ENCODE results near the gene BAIAP2.

The BAIAP2 gene

GRCh38 chr17:81006891-81007290 is 28.1 kb upstream of the BAIAP2 start:
- no peak for DNase-seq

GRCh38 chr17:81008140-81008539 is 26.8 kb upstream of the BAIAP2 start:
- peaks cover 11% of the 10 kb centered on the region for H3K36me3 Mint-ChIP-seq (ENCODE audit: low read depth)
- TF ChIP-seq CTCF (IDR thresholded peaks at IDR 0.05): no peak
- no peak for DNase-seq
- no peak overlapping the region for H3K27ac Mint-ChIP-seq
- H3K4me1 Mint-ChIP-seq: peaks cover 11% of the 10 kb centered on the region
- peaks cover 32% of the 10 kb centered on the region for H3K9me3 Mint-ChIP-seq
- no peak overlapping the region for H3K4me3 Mint-ChIP-seq
- peaks cover 44% of the 10 kb centered on the region for H3K27me3 Mint-ChIP-seq (ENCODE audit: low read depth, poor library complexity)

More at GRCh38 chr17:81006891-81007290, 28.1 kb upstream of the BAIAP2 start:
- Mint-ChIP-seq H3K9me3 (peaks cover 27% of the 10 kb centered on the region), H3K27ac (no peak overlapping the region), H3K4me1 (peaks cover 18% of the 10 kb centered on the region), H3K4me3 (no peak overlapping the region), H3K27me3 (ENCODE audit: low read depth, poor library complexity) (peaks cover 55% of the 10 kb centered on the region), H3K36me3 (ENCODE audit: low read depth) (peaks cover 11% of the 10 kb centered on the region)
- no peak for TF ChIP-seq CTCF (IDR thresholded peaks at IDR 0.05)

GRCh38 chr17:81009136-81009535 is 25.8 kb upstream of the BAIAP2 start:
- Mint-ChIP-seq H3K27ac (no peak overlapping the region), H3K4me1 (peaks cover 6% of the 10 kb centered on the region), H3K4me3 (no peak overlapping the region), H3K27me3 (ENCODE audit: low read depth, poor library complexity) (peaks cover 37% of the 10 kb centered on the region), H3K36me3 (ENCODE audit: low read depth) (peaks cover 11% of the 10 kb centered on the region), H3K9me3 (peaks cover 32% of the 10 kb centered on the region)
- no peak for TF ChIP-seq CTCF (IDR thresholded peaks at IDR 0.05)
- DNase-seq: no peak

- no peak overlapping the region for H3K4me3 Mint-ChIP-seq
- H3K9me3 Mint-ChIP-seq: peaks cover 37% of the 10 kb centered on the region
- H3K4me1 Mint-ChIP-seq: no peaks in the 10 kb centered on the region
Measured at GRCh38 chr17:81010935-81011334, 24.0 kb upstream of the BAIAP2 start.

GRCh38 chr17:81011951-81012350 is 23.0 kb upstream of the BAIAP2 start:
- no peak for DNase-seq
- H3K4me3 Mint-ChIP-seq: no peak overlapping the region
- H3K9me3 Mint-ChIP-seq: peaks cover 43% of the 10 kb centered on the region
- H3K4me1 Mint-ChIP-seq: no peaks in the 10 kb centered on the region
- H3K27me3 Mint-ChIP-seq (ENCODE audit: low read depth, poor library complexity): peaks cover 14% of the 10 kb centered on the region
- no peak overlapping the region for H3K27ac Mint-ChIP-seq
- no peak for TF ChIP-seq CTCF (IDR thresholded peaks at IDR 0.05)
- H3K36me3 Mint-ChIP-seq (ENCODE audit: low read depth): peaks cover 18% of the 10 kb centered on the region

More at GRCh38 chr17:81010935-81011334, 24.0 kb upstream of the BAIAP2 start:
- no peak for TF ChIP-seq CTCF (IDR thresholded peaks at IDR 0.05)
- Mint-ChIP-seq H3K27me3 (ENCODE audit: low read depth, poor library complexity) (peaks cover 24% of the 10 kb centered on the region), H3K36me3 (ENCODE audit: low read depth) (peaks cover 13% of the 10 kb centered on the region), H3K27ac (no peak overlapping the region)
- no peak for DNase-seq

GRCh38 chr17:81012574-81013447 is 22.1 kb upstream of the BAIAP2 start:
- H3K4me1 Mint-ChIP-seq: peaks cover 4% of the 10 kb centered on the region
- no peak overlapping the region for H3K4me3 Mint-ChIP-seq
- H3K9me3 Mint-ChIP-seq: peaks cover 48% of the 10 kb centered on the region
- H3K27ac Mint-ChIP-seq: no peak overlapping the region
- H3K36me3 Mint-ChIP-seq (ENCODE audit: low read depth): peaks cover 19% of the 10 kb centered on the region
- DNase-seq: no peak
- H3K27me3 Mint-ChIP-seq (ENCODE audit: low read depth, poor library complexity): peaks cover 8% of the 10 kb centered on the region
- no peak for TF ChIP-seq CTCF (IDR thresholded peaks at IDR 0.05)
